ENCODE results near the gene RAB1B.

Gene RAB1B

DNA sequence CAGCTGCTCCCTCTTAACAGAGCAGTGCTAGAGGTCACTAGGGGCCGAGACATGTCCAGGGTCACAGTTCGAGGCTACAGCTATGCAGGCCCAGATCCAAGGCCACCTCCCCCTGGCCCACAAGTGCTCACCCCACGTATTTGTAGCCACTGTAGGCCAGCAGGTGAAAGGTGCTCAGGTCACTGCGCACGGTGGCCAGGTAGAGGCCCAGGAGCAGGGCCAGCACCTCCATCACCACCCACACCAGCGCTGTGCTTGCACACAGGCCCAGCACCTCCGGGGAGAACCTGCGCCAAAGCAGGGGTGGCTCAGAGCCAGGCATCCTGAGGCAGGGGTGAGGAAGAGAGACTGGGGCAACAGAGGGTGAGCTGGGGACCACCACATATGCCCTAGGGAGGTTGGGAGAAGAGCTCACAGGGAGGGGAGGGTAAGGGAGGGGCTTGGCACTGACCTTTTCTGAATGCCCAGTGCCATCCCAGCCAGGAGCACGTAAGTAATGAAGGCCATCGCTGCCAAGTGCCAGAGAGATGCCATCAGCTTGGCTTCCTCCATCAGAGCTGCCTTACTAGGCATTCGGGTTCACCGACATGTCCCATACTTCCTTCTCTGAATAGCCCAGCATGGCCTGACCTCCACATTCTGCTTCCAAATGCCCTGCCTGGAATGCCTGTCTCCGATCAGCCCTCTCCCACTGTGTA, 17.0 kb downstream of the RAB1B start:
- H3K4me3 ChIP-seq (ENCODE audit: low read depth, low read length), result no peak overlapping the region
- no peak for TF ChIP-seq CTCF (IDR thresholded peaks at IDR 0.05; ENCODE audit: low read depth, low read length)

- H3K4me3 ChIP-seq (ENCODE audit: low read depth, low read length), result no peak overlapping the region
- TF ChIP-seq CTCF (IDR thresholded peaks at IDR 0.05; ENCODE audit: low read depth, low read length), result no peak
These were observed 18.3 kb downstream of the RAB1B start for GRCh38 chr11:66286699-66287098.

- TF ChIP-seq CTCF (IDR thresholded peaks at IDR 0.05; ENCODE audit: low read depth, low read length), result no peak
- peak overlapping the region; percentile 91 for H3K4me3 ChIP-seq (ENCODE audit: low read depth, low read length)
These were observed 18.9 kb downstream of the RAB1B start for GRCh38 chr11:66287211-66287888.

DNA sequence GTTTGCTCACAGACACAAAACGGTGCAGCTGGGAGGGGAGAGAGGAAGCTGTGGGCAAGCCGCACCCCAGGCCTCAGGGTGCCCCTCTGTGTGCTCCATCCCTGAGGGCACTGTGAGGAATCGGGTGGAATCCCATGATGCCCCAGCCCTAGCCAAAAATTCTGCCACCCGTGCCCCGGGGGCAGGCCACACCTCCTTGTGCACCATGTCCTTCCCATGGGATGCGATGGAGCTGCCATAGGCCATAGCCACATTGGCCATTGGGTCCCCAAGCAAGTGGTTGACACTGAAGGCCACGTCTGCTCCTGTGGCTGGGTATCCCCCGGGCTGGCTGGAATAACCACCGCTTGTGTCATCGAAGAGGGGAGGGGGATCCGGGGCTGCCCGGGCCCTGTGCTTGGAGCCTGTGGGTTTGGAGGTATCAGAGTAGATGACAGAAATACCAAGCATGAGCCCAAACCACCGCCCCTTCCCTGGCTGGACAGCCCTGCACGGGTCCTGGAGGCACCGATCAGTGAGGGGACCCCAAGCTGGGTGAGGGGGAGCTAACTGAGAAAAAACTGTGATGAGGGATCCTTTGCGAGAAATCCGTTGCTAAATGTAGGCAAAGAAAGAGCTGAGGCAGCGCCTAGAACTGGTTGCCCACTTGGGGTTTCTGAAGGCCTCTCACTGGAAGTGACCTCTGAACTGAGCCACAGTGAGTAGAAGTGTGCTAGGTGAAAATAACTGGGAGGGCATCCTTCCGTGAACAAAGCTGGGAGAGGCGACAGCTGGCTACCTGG, 19.6 kb downstream of the RAB1B start:
- TF ChIP-seq CTCF (IDR thresholded peaks at IDR 0.05; ENCODE audit: low read depth, low read length), result no peak
- peak overlapping the region; percentile 91 for H3K4me3 ChIP-seq (ENCODE audit: low read depth, low read length)

GRCh38 chr11:66288671-66289547, 20.5 kb downstream of the RAB1B start, which contains the start of gene YIF1A:
YIF1A (minus strand) TSS chr11:66289143; CDS start chr11:66288985, 158 bp downstream.
- no peak for TF ChIP-seq CTCF (IDR thresholded peaks at IDR 0.05; ENCODE audit: low read depth, low read length)
- H3K4me3 ChIP-seq (ENCODE audit: low read depth, low read length), result peak within 1 kb of the TSS; percentile 91

- peak overlapping the region; percentile 91 for H3K4me3 ChIP-seq (ENCODE audit: low read depth, low read length)
- TF ChIP-seq CTCF (IDR thresholded peaks at IDR 0.05; ENCODE audit: low read depth, low read length), result no peak
These were observed 21.3 kb downstream of the RAB1B start for GRCh38 chr11:66289548-66290329.

Data from WI38 (cell line).